ENCODE measurements around the gene LTF. TPM values are rescaled to one million over a fixed set of nuclear protein-coding genes. Genes with fewer than 3 reads are reported as not detected.

LTF gene
- total and polyA plus RNA-seq, 9 of the 15 experiments (the other 6 are each of a cell fraction or from before 2014, with no cell fraction given) = 0.07 TPM; not detected in 8

GRCh38 chr3:46406788-46407611 is 57.7 kb downstream of the LTF start, which contains the start of the genes CCR5AS and CCRL2 (continued):
- TF ChIP-seq PCBP1 (IDR thresholded peaks at IDR 0.05; ENCODE audit: low read depth, low read length, poor library complexity, severe bottlenecking) (no peak), SREBF2 (CRISPR knock-in tag; IDR thresholded peaks at IDR 0.05) (no peak), ZEB2 (IDR thresholded peaks at IDR 0.05) (peak; percentile 94), RNF219 (CRISPR knock-in tag; IDR thresholded peaks at IDR 0.05) (no peak), ZKSCAN8 (CRISPR knock-in tag; IDR thresholded peaks at IDR 0.05) (peak; percentile 42), ZNF384 (IDR thresholded peaks at IDR 0.05; ENCODE audit: low read depth, low read length) (no peak), ARID4B (CRISPR knock-in tag; IDR thresholded peaks at IDR 0.05) (0 out of 2 replicates have a peak, but pooled peaks have one; percentile 50), GTF2E2 (tag; IDR thresholded peaks at IDR 0.05) (no peak), BMI1 (IDR thresholded peaks at IDR 0.05; ENCODE audit: low read length) (no peak), E2F4 (CRISPR knock-in tag; IDR thresholded peaks at IDR 0.05; ENCODE audit: low read depth) (no peak), ZNF316 (IDR thresholded peaks at IDR 0.05) (no peak), ZNF354B (CRISPR knock-in tag; IDR thresholded peaks at IDR 0.05) (peak; percentile 55; the same call in 1 of the 2 replicates), MYC (IDR thresholded peaks at IDR 0.05; ENCODE audit: low read depth, low read length) (no peak; the same call in 1 of the 2 replicates), MYC (CRISPR knock-in tag; IDR thresholded peaks at IDR 0.05; ENCODE audit: borderline replicate concordance, low read depth) (no peak), ZNF511 (CRISPR knock-in tag; IDR thresholded peaks at IDR 0.05) (no peak), EP300 (IDR thresholded peaks at IDR 0.05; ENCODE audit: low read length) (peak; percentile 94), ZNF398 (CRISPR knock-in tag; IDR thresholded peaks at IDR 0.05) (no peak), MAFG (tag; conservative IDR thresholded peaks at IDR 0.05) (no peak)

All from K562 (cell line).